ENCODE measurements around the gene TULP1.
"Not testable (repeated sequence)": the region's sequence is repeated elsewhere in the genome, so short reads cannot be mapped to it uniquely, and the experiment has no call there.

The TULP1 gene

GRCh38 chr6:35512740-35513139 is at the start of gene TULP1:
TULP1 (minus strand) TSS chr6:35512896; CDS start chr6:35512858, 38 bp downstream.
- FAIRE-seq (no peak), DNase-seq (ENCODE audit: insufficient read length, low spot score) (no peak)
- TF ChIP-seq POLR2A (IDR thresholded peaks at IDR 0.05; ENCODE audit: low read depth, low read length), result no peak

DNA sequence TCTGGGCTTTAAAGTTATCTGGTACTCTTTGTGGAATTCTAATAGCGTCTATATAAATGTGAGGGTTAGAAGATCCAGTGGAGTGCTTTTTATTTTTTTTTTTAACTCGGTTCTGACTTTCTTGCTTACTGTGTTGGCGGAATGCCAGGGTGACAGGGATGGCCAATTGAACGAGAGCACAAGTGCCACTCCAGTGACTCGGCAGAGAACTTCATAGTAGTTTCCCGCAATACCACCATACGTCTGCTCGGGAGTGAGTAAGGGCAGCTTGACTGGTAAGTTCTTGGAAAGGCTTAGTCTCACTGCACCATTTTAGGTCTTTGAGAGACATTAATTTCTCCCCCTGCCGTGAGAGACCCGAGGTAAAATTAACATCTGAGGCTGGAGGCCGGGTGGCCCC is 49.4 kb upstream of the TULP1 start:
- no peak for FAIRE-seq
- TF ChIP-seq POLR2A (IDR thresholded peaks at IDR 0.05; ENCODE audit: low read depth, low read length), result no peak
- no peak for DNase-seq (ENCODE audit: insufficient read length, low spot score)

DNA sequence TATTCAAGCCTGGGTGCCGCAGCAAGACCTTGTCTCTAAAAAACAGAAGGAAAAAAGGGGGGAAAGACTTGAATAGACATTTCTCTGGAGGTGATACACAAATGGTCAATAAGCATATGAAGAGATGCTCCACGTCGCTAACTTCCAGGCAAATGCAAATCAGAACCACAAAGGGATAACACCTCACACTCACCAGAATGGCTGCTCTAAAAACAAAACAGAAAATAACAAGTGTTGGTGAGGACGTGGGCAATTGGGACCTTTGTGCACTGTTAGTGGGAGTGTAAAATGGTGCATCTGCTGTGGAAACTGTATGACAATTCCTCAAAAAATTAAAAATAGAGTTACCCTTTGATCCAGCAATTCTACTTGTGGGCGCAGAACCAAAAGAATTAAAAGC is 48.4 kb upstream of the TULP1 start:
- TF ChIP-seq POLR2A (IDR thresholded peaks at IDR 0.05; ENCODE audit: low read depth, low read length), result no peak
- no peak for FAIRE-seq
- DNase-seq (ENCODE audit: insufficient read length, low spot score), result no peak

GRCh38 chr6:35558571-35558970 is 45.9 kb upstream of the TULP1 start:
- no peak for TF ChIP-seq POLR2A (IDR thresholded peaks at IDR 0.05; ENCODE audit: low read depth, low read length)
- DNase-seq (ENCODE audit: insufficient read length, low spot score) (no peak), FAIRE-seq (no peak)

DNA sequence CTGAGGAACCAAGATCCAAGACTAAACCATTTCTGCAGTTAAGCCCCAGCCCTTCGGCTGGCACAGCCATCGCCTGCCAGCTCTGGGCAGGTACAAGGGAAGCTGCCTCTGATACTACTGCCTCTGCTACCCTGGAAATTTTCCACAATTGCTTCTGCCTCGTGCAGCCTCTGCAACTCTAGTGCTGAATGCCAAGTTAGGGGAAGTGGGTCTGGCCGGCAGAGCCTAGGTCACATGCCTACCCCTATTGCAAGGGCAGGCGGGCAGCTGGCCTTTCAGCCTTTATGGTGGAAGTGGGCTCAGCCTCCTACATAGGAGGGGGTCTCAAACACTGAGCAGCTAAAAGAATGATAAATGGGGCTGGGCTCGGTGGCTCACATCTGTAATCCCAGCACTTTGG is 44.5 kb upstream of the TULP1 start:
- DNase-seq (ENCODE audit: insufficient read length, low spot score), result no peak
- no peak for TF ChIP-seq POLR2A (IDR thresholded peaks at IDR 0.05; ENCODE audit: low read depth, low read length)
- FAIRE-seq, result no peak

- DNase-seq (ENCODE audit: insufficient read length, low spot score) (no peak), FAIRE-seq (no peak)
- TF ChIP-seq POLR2A (IDR thresholded peaks at IDR 0.05; ENCODE audit: low read depth, low read length), result no peak
These were observed 42.1 kb upstream of the TULP1 start for GRCh38 chr6:35554811-35555210.

DNA sequence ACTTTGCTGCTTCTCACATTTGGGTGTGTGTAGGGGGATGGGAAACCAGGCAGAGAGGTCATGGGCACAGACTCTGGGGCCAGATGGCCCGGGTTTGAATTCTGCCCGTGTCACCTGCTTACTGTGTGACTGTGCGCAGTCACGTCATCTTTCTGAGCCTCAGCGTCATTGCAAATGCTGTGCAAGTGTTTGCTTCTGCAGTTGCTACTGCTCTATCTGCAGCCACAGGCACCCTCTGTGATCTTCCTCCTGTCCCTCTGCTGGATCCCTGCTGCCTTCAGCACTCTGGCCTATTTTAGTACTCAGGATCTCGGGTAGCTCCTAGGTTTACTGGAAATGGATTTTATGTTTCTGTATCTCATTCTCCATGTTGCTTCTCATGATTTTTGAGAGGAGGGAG is 40.6 kb upstream of the TULP1 start:
- TF ChIP-seq POLR2A (IDR thresholded peaks at IDR 0.05; ENCODE audit: low read depth, low read length), result no peak
- DNase-seq (ENCODE audit: insufficient read length, low spot score) (no peak), FAIRE-seq (no peak)

DNA sequence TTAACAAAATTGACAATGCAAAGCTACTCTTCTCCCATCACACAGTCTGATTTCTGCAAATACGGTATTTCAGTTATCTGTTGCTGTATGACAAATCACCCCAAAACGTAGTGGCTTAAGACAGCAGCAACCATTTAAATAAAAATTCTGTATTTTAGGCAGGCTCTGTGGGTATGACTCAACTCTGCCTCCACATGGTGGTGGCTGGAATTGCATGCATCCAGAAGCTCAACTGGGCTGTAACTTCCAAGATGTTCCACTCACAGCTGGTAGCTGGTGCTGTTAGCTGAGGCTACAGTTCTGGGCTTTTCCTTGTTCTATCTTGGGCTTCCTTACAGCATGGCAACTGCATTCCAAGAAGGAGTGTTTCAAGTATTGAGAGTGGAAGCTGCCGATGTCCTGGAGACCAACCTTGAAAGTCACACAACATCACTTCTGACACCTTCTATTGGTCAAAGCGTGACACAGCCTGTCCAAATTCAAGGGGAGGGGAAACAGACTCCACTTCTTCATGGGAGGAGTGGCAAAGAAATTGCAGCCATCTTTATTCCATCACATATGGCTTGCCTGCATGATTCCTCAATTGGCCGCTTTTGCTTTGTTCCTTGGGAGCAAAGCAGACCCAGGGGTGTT is 39.7 kb upstream of the TULP1 start:
- FAIRE-seq (no peak), DNase-seq (ENCODE audit: insufficient read length, low spot score) (peak; percentile 22)
- no peak for TF ChIP-seq POLR2A (IDR thresholded peaks at IDR 0.05; ENCODE audit: low read depth, low read length)

DNA sequence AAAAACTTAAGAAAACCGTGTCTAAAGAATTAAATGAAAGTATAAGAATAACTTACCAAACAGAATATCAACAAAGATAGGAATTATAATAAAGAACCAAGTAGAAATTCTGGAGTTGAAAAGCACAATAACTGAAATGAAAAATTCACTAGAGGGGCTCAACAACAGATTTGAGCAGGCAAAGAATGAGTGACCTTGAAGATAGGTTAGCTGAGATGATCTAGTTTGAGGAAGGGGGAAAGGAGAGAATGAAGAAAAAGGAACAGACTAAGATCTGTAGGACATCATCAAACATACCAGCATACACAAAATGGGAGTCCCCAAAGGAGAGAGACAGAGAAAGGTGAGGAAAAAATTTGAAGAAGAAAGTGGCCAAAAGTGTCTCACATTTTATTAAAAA is 37.7 kb upstream of the TULP1 start:
- no peak for TF ChIP-seq POLR2A (IDR thresholded peaks at IDR 0.05; ENCODE audit: low read depth, low read length)
- FAIRE-seq (no peak), DNase-seq (ENCODE audit: insufficient read length, low spot score) (no peak)

DNA sequence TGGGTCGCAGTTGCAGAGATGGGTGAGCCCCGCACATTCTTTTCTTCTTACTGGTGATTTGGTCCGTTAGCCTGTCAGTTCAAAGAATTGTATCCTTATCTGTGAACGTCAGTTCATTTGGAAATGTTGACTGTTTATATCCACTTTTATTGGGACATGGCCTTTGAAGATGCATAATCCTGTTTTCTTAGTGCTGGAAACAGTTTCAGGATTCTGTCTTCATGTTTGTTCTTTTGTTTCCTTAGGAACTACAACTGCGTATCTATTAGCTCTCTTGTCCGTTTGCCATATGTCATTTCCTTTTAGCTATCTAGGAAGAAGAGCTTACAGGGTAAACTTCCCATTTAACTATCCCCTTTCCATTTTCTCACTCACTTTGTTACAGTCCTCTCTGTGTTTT is 35.0 kb upstream of the TULP1 start:
- no peak for TF ChIP-seq POLR2A (IDR thresholded peaks at IDR 0.05; ENCODE audit: low read depth, low read length)
- DNase-seq (ENCODE audit: insufficient read length, low spot score) (no peak), FAIRE-seq (no peak)

DNA sequence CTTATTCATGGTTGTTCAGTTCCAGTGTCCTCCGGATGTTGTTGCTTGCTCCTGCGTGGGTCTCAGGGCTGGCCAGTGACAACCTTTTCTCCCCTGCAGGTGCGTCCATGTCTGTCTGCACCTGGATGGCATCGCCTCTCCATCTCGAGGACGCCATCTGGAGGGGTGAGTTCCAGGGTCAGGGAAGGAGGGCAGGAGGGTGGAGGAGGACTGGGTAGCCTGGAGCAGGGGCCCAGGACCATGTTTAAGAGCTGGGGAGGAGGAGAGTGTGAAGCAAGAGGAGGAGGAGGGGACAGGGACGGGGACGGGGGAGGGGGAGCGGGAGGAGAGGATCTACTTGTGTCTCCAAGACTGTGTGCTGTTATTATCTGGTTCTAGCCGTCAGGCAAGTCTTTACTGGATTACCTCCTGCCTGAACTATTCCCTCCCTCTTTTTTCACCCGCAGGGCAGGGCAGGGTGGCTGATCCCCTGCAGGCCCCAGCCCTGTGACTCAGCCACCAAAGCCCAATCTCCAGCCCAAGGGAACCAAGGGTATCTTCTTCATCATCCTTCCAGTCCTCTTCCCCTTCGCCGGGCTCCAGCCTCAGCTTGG is 32.2 kb upstream of the TULP1 start:
- TF ChIP-seq POLR2A (IDR thresholded peaks at IDR 0.05; ENCODE audit: low read depth, low read length), result no peak
- DNase-seq (ENCODE audit: insufficient read length, low spot score), result no peak
- no peak for FAIRE-seq

DNA sequence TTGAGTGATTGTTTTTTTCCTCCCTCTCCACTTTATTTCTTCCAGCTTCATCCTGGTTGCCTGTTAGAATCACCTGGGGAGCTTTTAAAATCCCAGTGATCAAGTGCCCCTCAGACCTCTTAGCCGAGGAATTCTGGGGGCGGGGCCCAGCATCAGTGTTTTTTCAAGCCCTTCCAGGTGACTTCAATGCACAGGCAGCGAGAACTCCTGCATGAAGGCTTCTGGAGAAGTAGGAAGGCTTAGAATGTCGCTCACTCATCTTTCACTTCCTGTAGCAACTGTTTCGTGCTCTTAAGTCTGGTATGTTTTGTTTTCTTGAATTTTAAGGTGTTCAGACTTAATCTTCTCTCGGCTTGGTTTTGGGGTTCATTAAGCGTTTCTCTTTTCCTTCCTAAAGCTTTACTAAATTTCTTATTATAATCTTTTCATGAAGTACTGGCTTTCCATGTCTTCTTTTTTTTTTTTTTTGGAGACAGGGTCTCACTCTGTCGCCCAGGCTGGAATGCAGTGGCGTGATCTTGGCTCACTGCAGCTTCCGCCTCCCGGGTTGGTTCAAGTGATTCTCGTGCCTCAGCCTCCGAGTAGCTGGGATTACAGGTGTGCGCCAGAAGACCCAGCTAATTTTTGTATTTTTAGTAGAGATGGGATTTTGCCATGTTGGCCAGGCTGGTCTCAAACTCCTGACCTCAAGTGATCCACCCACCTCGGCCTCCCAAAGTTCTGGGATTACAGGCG is 30.9 kb upstream of the TULP1 start:
- TF ChIP-seq POLR2A (IDR thresholded peaks at IDR 0.05; ENCODE audit: low read depth, low read length), result no peak
- DNase-seq (ENCODE audit: insufficient read length, low spot score), result no peak

DNA sequence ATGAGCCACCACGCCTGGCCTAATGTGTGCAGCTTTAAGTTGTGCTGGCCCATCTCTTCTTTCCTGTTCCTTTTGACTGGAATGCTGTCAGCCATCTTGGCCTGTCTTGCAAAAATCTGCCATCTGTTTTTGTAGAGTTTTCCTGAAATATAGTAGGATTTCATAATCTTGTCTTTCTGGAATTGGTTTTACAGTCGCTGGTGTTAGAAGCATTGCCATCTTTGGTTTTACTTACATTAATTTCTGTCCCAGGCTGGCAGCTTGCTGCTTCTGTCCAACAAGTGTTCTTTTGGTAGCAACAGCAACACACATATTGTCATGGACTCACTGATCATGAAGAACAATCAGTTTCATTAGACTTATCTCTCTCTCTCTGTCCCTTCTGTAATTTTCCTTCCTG is 29.1 kb upstream of the TULP1 start:
- no peak for TF ChIP-seq POLR2A (IDR thresholded peaks at IDR 0.05; ENCODE audit: low read depth, low read length)
- no peak for DNase-seq (ENCODE audit: insufficient read length, low spot score)
- no peak for FAIRE-seq

More for the DNA sequence above, 30.9 kb upstream of the TULP1 start:
- FAIRE-seq, result no peak

DNA sequence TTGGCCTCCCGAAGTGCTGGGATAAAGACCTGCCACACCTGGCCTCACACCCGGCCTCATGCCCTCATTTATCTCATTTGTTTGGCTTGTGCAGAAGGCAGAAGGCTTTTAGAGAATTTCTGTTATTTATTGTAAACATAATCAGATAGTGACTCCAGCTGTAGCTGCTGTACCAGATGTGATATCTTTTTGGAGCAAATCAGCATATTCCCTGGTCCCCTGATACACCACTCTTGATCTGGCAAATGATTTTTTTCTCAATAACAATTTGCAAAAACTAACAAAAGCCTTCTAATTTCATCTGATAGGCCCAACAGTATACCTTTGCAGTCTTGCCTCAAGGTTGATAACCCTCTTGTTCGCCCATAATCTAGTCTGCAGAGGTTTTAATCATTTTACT is 26.5 kb upstream of the TULP1 start:
- DNase-seq (ENCODE audit: insufficient read length, low spot score), result no peak
- no peak for FAIRE-seq
- no peak for TF ChIP-seq POLR2A (IDR thresholded peaks at IDR 0.05; ENCODE audit: low read depth, low read length)

DNA sequence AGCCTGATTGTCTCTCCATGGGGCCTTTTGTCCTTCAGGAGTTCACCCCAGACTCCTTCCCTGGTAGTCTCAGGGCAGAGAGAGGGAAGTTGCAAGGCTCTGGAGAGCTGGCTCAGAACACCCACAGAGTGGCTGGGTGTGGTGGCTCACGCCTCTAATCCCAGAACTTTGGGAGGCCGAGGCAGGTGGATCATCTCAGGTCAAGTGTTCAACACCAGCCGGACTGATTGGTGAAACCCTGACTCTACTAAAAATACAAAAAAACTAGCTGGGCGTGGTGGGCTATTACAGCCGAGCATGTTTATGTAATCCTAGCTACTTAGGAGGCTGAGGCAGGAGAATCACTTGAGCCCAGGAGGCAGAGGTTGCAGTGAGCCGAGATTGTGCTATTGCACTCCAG is 23.2 kb upstream of the TULP1 start:
- DNase-seq (ENCODE audit: insufficient read length, low spot score); FAIRE-seq: not testable (repeated sequence)

Data from H54 (cell line).